GM18873 (cell line): ENCODE data around the gene ATAT1.
"Not testable (repeated sequence)": the region's sequence is repeated elsewhere in the genome, so short reads cannot be mapped to it uniquely, and the experiment has no call there.

Experiments
- ATAC-seq: cut with Tn5 transposase; IDR thresholded peaks from one replicate; pipeline ENCODE4 v1.9.1; 2021; ENCODE audit warnings: mild to moderate bottlenecking, moderate library complexity, moderate number of reproducible peaks; ENCODE audit not compliant: unreplicated experiment, low FRiP score

Gene ATAT1

DNA sequence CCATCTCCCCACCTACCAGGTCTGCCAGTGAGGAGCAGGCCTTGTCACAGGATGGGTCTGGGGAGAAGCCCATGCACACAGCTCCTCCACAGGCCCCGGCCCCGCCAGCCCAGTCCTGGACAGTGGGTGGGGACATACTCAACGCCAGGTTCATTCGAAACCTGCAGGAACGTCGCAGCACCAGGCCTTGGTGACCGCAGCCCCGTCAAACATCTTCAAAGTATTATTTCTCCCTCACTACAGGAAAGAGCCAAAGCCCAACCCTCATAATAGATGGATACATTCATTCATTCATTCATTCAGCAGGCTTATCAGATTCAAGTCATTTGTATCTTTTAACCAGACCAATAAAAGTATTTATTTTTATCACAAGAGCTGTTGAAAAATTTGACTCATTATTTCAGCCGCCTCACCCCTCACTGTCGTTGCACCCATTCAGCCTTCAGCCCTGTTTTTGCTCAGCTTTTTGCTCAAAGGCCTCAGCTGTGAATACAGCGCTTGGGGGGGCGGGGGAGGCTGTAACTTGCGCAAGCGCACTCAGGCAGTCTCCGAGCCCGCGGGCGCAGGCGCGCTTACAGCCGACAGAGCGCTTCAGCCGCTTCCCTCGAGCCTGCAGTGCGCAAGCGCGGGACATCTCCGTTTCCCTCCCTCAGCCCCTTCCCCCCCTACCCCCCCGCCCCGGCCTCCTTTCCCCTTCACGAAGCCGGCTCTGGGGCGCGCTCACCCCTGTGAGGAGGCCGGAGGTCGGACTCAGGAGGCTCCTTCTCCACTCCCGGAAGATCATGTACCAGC is 20.0 kb downstream of the ATAT1 start, which contains the start of gene C6orf136:
TSS of gene C6orf136 (plus strand) at position 684 of the 792 bp plus-strand sequence. CDS start at position 783, 99 bp downstream.
- ATAC-seq = peak; percentile 38

DNA sequence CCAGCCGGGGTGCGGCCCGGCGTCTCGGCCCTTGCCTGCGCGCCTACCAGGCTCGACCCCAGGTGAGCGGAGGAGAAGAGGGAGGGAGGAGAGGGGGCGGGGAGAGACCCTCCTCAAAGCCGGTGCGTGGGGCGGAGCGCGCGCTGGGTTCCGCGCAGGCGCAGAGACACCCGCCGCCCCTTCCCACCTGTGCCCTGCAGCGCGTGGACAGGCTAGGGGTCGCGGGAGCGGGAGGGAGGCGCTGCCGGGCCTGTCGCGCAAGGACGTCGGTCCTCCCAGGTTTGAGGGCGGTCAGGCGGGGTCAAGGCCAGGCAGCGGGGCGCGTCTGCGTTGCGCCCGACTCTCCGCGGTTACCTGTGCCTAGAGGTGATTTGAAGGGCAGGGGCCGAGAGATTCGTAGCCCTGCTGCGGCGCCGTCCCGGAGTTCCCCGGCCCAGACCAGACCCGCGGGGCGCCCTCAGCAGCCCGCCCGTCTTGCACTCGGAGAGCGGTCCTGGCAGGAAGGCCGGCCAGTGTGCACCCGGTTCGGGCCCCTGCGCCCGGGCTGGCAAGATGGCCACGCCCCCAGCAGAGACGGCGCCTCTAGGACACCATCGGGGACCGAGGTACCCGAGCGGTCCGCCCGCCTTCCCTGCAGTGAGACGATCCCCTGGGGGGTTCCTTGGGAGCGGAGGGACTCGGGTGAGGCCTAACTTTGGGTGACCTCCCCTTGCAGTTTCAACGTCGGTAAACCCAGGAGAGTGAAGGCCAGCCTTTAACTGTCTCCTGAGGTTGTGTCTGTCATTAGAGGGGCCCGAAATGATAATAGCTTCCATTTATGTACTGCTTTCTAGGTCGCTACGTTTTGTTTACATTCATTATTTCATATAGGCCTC is 20.8 kb downstream of the ATAT1 start:
- ATAC-seq = peak; percentile 37

DNA sequence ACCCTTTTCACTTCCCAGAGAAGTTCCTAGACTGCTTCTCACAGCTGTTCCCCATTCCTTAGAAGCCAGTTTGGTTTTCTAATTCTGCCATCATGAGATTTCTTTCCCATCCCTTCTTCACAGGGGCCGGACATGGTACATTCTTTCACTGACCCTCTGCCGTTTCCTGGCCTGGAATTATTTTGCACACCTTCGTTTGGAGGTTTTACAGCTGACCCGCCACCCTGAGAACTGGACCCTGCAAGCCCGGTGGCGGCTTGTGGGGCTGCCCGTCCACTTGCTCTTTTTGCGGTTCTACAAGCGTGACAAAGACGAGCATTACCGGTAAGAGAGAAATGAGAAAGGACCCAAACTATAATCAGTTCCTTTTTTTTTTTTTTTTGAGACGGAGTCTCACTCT is 24.5 kb downstream of the ATAT1 start:
- ATAC-seq = no peak

DNA sequence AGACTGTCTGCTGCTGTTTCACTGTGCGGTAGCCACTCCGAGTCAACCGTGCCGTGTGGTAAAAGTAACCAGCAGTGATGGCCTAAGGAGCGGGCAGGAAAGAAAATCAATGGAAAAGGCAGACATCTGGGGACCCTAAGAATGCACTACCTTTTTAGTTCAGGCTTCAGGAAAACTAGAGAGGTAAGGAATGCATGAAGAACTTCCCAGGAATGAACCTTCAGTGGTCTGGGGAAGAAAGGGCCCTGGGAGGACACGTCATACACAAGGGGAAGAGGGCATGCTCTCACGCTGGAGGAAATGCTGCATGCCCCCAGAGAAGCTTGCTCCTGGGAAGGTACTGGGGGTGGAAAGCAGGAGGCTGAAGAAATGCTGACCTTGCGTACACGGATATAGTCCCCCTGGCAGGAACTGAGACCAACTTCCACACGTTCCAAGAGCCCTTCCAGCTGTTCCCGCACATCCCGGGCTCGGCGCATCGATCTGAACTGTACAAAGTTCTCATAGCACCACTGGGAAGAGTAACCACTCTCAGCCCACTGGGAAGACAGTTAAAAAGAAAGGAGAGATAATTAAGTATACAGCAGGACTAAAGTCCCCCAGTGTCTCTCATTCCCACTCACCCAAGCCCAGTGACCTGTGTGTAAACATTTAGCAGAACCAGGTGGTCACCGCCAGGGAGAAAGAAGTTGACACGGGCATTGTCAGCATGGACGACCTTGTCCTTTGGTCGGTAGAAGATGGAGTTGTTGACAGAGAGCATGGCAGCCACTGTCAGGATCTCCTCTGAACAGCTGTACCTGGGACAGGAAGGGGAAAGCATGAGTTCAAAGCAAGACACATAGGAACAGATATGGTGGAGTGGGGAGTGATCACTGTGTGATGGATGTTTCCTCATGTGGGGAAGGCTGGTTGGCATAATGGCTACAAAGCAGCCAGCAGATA is 28.4 kb downstream of the ATAT1 start:
- ATAC-seq = no peak

DNA sequence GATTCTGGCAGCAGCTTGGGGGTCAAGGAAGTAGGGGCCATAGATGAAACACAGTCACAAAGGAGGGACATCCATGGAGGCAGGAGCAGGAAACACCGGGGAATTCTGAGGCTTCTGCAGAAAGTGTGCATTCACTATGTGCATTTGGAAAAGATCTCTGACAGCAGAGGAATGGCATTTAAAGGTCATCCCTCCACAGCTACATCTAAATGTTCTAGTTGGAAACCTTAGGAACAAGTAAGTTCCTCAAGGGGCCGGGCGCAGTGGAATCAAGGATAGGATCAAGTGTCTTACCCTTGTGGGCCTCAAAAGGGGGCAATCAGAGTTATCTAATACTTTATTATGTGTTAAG is 29.0 kb downstream of the ATAT1 start:
- ATAC-seq = no peak

DNA sequence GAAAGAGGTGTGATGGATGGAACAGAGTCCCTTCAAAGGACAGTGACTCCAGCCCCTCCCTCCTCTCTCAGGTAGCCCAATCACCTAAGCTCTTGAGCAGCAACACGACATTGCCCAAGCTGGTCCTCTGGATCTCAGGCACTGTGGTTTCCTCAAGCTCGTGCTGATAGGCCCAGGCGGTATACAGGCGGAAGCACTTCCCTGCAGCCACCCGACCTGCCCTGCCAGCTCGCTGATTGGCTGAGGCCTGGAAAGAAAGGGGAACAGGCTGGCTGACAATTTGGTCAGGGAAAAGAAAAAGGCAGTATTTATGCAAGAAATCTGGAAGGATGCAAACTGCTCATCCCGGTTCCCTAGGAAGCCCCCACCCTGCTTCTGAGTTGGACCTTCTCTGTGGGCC is 29.8 kb downstream of the ATAT1 start:
- no peak for ATAC-seq

DNA sequence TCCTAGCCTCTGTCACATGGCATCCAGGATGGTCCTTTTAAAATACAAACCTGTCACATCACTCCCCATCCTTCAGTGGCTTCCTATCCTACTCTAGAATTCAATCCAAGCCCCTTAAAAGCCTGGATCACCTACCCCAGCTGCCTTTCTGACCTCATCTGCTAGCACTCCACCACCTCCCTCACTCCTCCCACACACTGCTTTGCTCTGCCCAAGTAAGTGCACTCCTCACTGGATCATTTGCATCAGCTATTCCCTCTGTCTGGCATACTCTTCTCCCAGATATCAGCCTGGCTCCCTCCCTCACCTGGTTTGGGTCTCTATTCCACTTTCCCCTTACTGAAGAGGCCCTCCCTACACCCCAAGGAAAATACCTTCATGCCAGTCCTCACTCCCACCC is 30.8 kb downstream of the ATAT1 start:
- no peak for ATAC-seq

DNA sequence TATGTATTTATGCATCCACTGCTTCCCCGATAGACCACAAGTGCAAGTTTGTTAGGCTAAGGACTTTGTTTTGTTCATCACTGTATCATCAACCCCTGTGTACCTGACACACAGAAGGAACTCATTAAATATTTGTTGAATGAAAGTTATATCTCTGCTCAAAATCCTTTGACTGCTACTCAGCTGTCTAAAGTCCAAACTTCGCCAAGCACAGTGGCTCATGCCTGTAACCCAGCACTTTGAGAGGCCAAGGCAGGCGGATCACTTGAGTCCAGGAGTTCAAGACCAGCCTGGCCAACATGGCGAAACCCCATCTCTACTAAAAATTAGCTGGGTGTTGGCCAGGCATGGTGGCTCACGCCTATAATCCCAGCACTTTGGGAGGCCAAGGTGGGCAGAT is 31.2 kb downstream of the ATAT1 start:
- not testable (repeated sequence) for ATAC-seq

DNA sequence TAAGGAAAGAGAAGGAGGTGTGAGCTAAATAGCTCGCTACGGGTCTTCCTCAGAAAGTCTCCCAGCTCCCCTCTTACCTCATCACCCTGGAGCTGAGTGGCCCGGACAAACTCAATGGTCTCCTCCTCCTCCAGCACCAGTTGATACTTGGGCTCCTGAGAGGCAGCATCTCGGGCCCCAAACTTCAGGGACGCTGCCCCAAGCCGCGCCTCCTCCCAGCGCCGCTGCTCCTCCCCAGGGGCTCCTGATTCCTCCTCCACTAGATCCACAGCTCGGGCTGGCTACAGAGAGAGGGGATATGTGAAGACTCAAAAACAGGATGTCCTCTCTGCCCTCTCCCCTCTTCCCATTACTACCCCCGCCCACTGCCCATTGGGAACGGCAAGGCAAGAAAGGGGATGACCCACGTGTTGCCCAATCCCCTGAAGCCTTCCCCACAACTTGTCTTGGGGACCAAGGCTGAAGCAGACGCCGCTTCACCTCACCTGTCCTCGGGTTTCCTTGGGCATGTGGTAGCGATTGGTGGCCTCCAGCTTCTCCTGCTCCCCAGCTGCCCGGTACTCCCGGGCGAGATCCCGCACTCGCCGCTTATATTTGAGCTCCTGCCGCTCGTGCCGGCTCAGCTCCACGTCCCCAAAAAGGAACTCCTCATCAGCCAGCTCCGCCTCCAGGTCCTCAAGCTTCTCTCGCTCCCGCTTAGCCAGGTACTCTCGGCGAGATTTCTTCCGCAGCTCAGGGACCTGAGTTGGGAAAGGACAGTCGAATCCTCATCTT is 38.5 kb downstream of the ATAT1 start:
- ATAC-seq = no peak

DNA sequence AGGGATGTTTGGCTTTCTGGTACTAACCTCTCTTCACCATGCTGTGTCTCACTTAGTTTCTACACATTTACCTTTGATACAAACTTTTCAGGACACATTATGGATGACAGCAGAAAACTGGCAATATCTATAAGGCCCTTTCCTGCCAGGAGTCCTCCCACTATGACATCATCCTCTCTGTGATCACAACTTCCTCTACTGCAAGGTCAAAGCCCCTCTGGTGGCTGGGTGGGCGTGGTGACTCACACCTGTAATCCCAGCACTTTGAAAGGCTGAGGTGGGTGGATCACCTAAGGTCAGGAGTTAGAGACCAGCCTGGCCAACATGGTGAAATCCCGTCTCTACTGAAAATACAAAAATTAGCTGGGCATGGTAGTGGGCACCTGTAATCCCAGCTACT is 39.6 kb downstream of the ATAT1 start:
- ATAC-seq = not testable (repeated sequence)

DNA sequence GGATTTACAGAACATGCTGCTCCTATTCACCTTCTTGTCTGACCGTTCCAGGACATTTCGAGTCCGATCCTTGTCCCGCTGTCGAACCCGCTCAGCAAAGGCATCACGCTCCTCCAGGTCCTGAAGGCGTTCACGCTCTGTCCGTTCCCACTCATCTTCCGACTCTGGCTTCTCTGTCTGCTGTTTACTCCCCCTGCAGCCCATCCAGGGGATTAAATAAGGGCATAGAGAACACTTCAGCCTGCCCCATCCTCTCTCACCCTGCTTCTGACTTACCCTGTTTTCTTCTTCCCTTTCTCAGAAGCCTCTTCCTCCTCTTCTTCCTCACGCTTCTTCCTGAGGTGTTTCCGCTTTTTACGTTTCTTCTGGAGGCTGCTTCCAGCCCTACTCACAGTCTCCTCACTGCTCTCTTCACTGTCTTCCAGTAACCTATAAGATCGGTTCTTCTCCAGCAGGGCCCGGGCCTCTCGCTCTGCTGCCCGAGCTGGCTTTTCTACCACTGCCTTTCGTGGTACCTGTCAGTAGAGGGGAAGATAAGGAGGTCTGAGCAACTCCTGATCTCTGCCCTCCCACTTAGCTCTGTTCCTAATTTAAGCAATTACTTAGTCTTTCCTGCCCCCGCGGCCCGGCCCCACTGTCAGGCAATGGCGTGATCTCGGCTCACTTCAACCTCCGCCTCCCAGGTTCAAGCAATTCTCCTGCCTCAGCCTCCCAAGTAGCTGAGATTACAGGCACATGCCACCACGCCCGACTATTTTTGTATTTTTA is 44.3 kb downstream of the ATAT1 start:
- no peak for ATAC-seq

DNA sequence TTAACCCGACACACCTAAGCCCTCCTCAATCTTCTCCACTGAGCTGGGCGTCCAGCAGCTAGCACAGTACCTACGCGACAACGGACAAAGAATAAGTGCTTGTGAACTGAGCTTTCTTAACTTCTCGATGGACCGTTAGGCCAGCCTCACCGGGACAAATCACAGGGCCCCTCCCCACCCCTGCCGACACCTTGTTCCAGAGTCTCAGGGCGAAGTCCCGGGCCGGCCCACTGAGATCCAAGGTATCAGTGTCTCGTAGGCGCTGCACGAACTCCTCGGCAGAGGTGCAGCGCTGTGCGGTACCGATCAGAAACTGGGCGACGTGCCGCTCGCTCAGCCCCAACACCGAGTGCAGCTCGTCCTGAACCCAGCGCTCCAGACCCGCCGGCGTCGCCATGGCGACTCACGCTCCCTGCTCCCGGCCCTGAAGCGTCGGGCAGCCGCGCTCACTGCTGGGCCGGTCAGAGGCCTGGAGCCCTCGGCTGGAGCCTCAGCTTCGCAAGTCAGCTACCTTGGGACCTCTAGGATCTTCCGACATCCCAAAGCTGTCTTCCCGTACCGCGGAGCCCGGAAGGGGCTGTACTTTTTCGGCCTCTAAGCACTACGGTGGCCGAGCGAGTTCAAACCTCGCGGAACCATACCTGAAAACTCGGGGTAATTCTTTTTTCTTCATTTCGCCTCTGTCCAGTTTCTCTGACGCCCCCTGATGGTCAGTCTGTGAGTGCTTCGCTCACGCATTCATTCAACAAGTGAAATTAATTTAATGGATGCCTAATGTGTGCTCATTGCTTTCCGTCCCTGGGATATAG is 46.0 kb downstream of the ATAT1 start, which contains the start of gene DHX16:
TSS of gene DHX16 (minus strand) at position 562 of the 809 bp plus-strand sequence. CDS start at position 397, 165 bp downstream.
- ATAC-seq = peak; percentile 65

DNA sequence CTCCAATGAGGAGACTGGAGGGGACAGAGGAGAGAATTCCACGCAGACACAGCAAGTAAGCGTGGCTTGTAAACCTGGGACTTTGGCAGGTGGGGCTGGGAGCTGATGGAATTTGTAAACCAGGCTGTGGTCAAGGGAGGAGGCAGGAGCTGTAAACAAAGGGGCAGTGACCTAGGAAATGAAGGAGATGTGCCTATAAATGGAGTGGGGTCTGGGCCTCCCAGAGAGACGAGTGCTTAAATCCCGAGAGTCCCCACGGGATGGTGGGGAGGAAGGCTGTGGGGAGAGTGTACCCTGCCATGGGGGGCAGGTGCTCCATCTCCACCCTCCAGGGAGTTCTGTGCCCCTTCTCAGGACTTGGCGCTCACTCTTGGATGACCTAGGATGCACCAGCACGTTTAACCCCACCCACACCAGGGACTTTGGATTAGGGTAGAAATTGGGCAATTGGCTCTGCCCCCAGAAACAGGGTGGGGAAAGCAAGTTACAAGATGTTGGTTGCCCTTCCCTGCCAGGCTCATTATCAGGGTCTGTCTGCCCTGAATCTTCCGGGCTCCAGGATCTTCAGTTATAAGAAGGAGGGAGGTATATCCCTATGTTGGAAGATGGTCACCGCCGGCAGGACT is 50.1 kb downstream of the ATAT1 start:
- no peak for ATAC-seq

DNA sequence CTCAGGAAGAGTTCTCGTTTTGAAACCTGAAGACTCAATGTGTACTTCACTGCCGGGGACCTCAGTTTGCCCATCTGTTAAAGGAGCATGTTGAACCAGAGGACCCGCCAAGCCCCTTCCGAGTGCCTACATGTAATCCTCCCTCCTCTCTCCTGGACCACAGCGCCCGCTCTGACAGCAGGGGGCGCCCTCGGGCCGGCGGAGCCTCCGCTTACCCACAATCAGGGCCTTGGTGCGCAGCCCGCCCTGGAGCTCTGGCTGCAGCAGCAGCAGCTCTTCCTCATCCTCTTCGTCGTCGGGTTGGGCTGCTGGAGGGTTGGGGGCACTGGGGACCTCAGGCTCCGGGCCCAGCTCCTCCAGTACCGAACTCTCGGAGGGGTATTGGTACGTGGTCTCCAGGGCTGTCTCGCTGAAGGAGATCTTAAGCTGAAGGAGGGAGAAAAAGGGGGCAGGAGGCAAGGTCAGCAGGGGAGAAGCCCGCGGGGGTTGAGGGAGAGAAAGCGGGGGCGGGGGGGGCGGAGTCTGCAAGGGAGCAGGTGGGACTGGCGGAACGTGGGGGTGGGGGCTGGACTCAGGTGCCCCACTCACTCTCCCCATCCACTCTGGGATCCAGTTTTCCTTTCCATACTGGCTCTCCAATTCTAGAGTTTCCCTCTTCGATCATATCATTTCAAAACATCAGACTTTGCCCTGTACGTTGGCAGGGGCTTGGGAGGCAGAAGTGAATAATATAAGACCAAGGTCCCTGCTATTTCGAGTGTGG is 52.5 kb downstream of the ATAT1 start:
- no peak for ATAC-seq

DNA sequence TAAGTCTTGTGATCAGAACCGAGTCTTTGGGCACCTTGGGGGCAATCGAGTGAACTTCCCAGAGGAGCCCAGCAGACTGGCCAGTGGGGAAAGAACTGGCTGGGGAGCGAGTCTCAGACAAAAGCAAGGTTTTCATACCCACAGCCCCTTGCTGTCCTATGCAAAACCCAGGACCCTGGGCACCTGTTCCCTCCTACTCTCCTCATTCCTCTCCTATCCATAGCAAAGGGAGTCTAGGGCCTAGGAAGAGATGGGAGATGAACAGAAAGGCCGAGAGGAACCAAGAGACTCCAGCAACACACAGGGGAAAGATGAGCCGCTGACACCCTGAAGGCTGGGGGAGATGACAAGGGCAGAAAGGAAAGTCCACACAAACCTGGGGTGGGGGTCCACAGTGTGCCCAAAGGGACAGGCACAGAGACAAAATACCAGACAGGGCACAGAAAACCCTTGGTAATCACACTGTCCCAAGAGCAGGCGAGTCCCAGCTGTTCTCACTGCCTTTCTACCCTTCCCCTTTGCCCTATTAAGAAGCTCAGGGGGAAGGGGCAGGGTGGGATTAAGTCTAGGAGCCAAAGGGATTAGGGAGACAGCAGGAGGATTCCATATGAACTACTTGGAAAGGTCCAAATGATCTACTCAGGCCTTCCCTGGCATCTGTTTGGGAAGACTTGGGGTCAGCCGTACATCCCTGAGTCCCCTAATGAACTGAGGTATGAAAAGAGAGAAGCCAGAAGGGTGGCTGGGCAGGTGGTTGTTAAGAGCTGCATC is 53.3 kb downstream of the ATAT1 start:
- no peak for ATAC-seq

DNA sequence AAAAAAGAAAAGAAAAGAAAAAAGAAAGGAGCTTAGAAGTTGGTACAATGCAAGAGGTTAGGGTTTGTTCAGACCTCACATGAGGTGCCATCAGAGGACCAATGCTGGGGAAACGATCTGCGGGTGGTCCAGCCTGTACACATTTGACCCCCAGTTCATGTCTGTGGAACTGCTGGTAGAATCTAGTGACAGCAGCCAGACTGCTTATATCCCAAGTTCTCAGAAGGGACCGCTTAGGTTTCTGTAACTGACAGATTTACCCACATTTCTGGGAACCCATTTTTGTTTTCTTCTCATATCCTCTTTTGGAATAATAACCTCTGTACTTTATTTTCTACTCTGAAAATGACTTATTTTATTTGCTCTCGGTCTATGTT is 55.1 kb downstream of the ATAT1 start:
- no peak for ATAC-seq
